ENCODE data around the gene ST7. TPM values are rescaled to one million over a fixed set of nuclear protein-coding genes. Genes with fewer than 3 reads are reported as not detected.
A peak's percentile ranks its signal among the peaks of the same experiment; 100 is the strongest.

Gene ST7
- total RNA-seq, 1 donor from 2014 or later = 18.9 TPM

- no peak for DNase-seq
Observed at GRCh38 chr7:116979430-116979829, 26.1 kb downstream of the ST7 start.

DNA sequence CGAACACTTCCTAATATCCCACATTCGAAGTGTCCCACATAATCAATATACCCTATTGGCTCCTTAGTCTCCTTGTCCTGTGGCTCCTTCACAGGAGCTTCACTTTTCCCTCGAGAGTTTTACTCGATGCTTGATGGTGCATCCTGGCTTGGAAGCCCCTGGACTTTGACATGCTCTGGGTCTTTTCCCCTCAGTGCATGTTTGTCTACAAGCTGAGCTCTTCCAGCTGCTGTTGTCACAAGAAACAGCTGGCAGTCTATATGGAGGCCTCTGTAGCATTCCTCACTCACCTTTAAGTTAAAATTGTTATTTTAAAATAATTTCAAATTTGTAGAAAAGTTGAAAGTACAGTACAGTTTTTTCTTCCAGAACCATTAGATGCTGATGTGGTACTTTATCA is 27.1 kb downstream of the ST7 start:
- DNase-seq = no peak

DNA sequence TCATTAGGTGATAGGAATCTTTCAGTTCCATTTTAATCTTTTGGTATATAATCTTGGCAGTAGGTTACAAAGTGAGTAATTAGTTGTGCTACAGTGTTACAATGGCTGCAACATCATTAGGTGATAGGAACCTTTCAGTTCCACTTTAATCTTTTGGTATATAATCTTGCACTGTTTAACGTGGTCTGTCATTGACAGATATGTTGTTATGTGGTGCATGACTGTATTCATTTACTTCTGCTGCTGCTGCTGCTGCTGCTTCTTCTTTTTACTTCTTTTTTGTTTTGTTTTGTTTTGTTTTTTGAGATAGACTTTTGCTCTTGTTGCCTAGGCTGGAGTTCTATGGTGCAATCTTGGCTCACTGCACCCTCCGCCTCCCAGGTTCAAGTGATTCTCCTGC is 28.6 kb downstream of the ST7 start:
- no peak for DNase-seq

DNA sequence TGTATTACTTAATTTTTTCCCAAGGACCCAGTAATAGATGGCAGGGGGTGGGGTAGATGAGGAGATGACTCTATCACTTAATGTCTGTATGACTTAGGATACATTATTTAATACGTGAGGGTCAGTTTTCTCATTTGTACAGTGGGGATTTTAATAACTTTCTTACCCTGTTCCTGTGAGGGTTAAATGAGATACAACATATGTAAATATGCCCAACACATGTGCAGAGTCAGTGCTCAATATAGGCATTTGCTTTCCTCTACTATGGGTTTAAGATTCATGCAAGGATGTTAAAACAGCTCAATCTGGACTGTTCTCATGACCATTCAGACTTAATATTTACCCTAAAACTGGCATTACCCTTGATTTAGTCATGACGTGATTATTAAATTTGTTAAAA is 31.2 kb downstream of the ST7 start:
- DNase-seq = no peak

GRCh38 chr7:116984917-116985316 is 31.6 kb downstream of the ST7 start:
- peak; percentile 54 for DNase-seq

DNA sequence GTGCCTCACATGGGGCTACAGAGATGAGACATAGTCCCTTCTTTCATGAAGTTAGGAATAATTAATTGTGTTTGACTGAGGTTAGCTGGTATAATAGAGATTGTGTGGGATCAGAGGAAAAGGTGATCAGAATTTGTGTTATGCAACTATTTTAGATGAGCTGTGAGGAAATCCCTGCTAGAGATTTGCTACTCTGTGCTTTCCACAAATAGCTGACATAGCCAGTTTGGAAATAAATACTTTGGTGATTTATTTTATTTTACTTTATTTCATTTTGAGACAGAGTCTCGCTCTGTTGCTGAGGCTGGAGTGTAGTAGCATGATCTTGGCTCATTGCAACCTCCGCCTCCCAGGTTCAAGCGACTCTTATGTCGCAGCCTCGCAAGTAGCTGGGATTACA is 32.3 kb downstream of the ST7 start:
- DNase-seq = no peak

DNA sequence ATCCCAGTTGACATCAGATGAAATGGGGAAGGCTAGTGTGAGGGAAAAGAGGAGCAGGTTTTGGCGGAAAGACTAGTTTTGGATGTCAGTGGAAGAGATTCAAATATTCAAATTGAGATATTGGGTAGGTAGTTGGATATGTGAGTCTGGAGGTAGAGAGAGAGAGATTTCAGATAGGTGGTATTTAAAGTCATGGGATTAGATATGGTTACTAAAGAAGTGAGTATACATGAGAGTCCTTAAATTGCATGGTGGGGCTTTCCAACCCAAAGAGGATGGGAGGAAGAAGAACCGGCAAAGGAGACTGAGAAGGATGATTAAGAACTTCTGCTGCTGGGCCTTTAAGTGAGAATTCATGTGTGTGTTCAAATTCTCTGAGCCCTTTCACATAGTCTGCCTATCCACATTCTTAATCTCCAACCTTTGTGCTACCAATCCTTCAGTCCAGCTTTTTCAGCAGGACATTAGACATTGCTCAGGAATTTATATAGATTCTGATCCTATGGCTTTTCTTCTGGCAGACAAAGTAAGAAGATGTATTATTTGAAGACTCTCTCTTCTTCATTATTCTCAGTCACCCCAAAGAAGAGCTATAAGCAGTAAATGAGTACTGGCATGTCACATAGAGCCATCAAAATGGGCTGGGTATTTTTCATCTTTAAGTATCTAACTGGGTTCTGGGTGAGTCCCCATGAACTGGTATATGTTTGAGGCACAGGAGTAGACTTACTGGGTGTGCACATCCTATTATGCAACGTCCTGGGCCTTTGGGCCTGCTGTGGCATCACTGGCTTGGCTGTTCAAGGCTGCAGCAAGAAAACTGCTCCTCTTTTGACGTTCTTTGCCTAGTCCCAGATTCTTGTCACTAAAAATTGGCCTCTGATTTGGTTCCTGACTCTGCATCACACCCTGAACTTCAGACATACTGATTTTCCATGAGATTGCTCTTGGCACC is 33.6 kb downstream of the ST7 start:
- no peak for DNase-seq

GRCh38 chr7:116988363-116988989 is 35.2 kb downstream of the ST7 start:
- peak; percentile 11 for DNase-seq

DNA sequence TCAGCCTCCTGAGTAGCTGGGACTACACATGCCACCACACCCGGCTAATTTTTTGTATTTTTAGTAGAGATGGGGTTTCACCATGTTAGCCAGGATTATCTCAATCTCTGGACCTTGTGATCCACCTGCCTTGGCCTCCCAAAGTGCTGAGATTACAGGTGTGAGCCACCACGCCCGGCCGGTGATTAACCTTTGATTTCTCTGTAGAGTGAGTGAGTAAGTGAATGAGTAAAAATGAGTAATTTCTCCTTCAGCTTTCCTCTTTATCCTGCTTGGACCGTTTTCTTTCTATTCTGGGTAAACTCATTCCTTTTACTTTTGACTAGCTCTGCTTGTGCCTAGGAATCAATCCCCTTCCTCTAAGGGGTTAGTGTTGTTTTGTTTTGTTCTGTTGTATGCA is 36.8 kb downstream of the ST7 start:
- DNase-seq = no peak

GRCh38 chr7:116991233-116991632 is 37.9 kb downstream of the ST7 start:
- no peak for DNase-seq

- DNase-seq = no peak
Observed at GRCh38 chr7:116994611-116995010, 41.3 kb downstream of the ST7 start.

DNA sequence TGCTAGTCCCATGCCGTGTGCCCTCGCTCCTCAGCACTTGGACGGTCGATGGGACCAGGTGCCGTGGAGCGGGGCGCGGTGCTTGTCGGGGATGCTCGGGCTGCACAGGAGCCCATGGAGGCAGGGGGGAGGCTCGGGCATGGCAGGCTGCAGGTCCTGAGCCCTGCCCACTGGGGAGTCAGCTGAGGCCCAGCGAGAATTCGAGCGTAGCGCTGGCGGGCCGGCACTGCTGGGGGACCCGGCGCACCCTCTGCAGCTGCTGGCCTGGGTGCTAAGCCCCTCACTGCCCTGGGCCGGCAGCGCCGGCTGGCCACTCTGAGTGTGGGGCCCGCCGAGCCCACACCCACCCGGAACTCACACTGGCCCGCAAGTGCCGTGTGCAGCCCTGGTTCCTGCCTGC is 44.7 kb downstream of the ST7 start:
- no peak for DNase-seq

DNA sequence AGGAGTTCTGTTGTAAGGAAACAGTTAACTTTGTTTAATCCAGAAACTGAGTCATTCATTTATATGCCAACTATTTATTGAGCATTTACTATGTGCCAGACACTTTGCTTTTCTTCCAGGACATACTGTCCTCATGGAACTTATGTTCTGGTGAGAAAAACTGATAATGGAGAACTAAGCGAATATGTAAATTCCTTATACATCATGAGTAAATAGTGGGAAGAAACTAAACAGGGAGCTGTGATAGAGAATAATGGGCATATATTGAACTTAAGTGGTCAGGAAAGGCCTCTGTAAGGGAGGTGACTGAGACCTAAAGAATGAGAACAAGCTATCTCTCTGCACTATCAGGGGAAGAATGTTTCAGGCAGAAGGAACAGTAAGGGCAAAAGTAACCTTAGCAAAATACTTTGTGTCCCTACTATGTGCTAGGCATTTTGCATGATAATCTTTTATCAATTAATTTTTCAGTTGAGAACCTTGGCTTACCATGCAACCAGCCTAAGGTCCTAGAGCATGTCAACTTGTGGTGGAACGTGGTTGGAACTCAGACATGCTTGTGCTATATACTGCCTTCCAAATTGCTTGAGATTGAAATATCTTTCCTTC is 45.4 kb downstream of the ST7 start:
- DNase-seq = no peak

GRCh38 chr7:116999311-116999710 is 46.0 kb downstream of the ST7 start:
- peak; percentile 13 for DNase-seq

DNA sequence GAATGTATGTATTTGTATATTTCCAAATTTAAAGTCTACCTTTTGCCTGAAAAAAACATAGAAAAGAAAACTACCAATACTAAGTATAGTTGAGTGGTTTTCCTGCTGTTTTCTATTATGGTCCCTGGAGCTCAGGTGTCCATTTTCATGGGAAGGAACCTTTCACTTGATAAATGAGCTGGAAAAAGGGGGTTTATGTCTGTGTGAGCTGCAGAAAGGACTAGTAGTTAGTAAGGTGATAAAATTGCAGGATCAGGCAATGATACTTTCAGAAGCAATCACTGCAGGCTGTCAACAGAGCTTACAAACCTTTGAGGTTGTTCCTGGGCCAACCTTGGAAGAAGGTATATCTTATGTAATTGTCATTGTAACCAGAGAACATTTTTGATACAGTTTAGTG is 48.0 kb downstream of the ST7 start:
- DNase-seq = no peak

DNA sequence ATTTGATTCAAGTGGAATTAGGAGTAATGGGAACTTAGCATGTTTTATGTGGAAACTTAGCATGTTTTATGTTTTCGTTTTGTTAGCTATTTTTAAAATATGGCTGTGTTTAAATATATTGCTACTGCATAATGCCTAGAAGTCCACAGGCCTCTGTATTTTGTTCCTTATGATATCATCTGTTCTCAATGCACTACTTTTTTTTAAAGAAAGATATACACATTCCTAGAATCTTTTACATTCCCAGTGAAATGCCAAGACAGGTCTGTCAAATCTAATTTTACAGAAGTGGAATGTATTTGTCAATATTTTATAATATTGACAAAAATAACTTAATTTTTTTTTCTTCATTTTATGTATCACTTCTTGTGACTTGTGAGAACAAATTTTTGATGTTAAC is 51.6 kb downstream of the ST7 start:
- DNase-seq = no peak

DNA sequence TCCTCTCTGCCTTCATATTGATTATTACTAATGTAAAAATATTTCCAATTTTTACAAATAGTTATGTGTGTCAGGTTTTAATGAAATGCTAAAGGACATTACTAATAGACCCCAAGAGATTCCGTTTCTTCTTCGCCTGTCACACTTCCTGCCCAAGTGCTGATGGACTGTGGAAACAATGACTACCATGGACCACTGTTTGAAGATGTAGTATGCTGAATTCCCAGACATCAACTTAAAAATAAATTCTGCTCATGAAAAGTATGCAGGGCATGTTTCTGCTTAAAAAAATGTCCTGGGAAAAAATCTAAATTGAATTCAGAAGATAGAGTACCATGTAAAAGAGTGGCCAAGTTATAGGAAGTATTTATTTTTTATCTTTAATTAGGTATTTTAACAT is 52.1 kb downstream of the ST7 start:
- peak; percentile 34 for DNase-seq

- no peak for DNase-seq
Observed at GRCh38 chr7:117006907-117007684, 53.8 kb downstream of the ST7 start.

DNA sequence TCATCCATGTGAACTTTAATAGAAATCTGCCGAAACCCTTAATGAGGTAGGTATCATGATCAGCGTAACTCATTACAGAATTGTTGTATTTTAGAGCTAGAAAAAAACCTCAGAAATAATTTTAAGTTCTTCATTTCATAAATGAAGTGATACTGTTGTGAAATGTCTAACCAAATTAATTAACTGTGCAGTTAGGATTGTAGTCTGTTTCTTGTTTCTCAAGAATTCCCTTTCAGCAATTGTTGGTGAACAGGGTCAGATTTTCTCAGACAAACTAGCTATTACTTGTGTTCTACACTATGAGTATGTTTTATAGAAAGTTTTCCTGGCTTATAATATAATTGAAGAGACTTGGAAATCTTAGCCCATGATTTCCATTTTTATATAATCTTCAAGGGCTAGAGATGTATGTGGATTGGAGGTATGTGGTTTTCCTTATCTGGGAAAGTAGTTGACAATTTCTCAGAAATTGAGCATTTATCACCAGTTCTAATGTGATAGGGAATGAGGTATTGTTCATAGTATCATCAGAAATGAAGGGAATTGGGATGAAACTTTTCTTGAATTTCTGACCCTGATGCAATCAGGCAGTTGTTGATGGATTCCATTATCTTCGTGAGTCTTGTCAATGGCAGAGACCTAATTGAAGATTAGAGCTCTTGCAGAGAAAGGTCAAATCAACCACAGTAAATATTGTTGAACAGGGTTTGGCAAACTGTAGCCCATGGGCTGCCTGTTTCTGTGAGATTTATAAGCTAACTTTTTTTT is 55.0 kb downstream of the ST7 start:
- no peak for DNase-seq

GRCh38 chr7:117008886-117009531 is 55.7 kb downstream of the ST7 start:
- DNase-seq = no peak

- DNase-seq = no peak
Observed at GRCh38 chr7:117009705-117010361, 56.5 kb downstream of the ST7 start.

Data from dermis blood vessel endothelial cell (primary cell).